ENCODE data around the gene TARBP1.
A peak's percentile ranks its signal among the peaks of the same experiment; 100 is the strongest.
"Not testable (repeated sequence)": the region's sequence is repeated elsewhere in the genome, so short reads cannot be mapped to it uniquely, and the experiment has no call there.

TARBP1 gene

GRCh38 chr1:234379591-234380109, 99.3 kb downstream of the TARBP1 start:
- not testable (repeated sequence) for H3K9me3 ChIP-seq (ENCODE audit: control insufficient read depth in 5 of 5, low read length in 5 of 5); H3K27me3 ChIP-seq (ENCODE audit: control insufficient read depth in 5 of 5, insufficient read depth in 4 of 5, low read length in 5 of 5); H3K4me3 ChIP-seq (ENCODE audit: low read depth in 1 of 5, low read length in 5 of 5); H3K27ac ChIP-seq (ENCODE audit: low read depth, low read length); H3K4me1 ChIP-seq (ENCODE audit: control insufficient read depth in 5 of 5, insufficient read depth in 5 of 5, low read length in 5 of 5); H3K9ac ChIP-seq (ENCODE audit: low read length in 5 of 5)
- H3K36me3 ChIP-seq (ENCODE audit: control insufficient read depth in 5 of 5, insufficient read depth in 5 of 5, low read length in 5 of 5) = peaks cover 23 to 54% (median 30%) of the 10 kb centered on the region in 5 donors

DNA sequence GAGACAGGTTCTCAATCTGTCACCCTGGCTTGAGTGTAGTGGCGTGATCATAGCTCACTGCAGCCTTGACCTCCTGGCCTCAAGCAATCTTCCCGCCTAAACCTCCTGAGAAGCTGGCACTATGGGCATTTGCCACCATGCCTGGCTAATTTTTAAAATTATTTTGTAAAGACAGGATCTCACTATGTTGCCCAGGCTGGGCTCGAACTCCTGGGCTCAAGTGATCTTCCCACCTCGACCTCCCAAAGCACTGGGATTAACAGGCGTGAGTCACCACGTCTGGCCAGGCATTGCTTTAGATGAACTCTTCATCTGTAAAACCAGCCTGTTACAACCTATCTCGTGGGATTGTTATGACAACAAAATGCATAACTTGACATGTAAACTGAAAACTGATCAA, 103.3 kb downstream of the TARBP1 start:
- H3K9me3 ChIP-seq (ENCODE audit: control insufficient read depth in 5 of 5, low read length in 5 of 5) = no peaks in the 10 kb centered on the region
- H3K9ac ChIP-seq (ENCODE audit: low read length in 5 of 5) = no peak overlapping the region
- peaks cover 12 to 40% (median 30%) of the 10 kb centered on the region in 5 donors for H3K36me3 ChIP-seq (ENCODE audit: control insufficient read depth in 5 of 5, insufficient read depth in 5 of 5, low read length in 5 of 5)
- peaks cover 0 to 23% (median 19%) of the 10 kb centered on the region in 5 donors for H3K4me1 ChIP-seq (ENCODE audit: control insufficient read depth in 5 of 5, insufficient read depth in 5 of 5, low read length in 5 of 5)
- no peak overlapping the region for H3K4me3 ChIP-seq (ENCODE audit: low read depth in 1 of 5, low read length in 5 of 5)
- H3K27me3 ChIP-seq (ENCODE audit: control insufficient read depth in 5 of 5, insufficient read depth in 4 of 5, low read length in 5 of 5) = no peaks in the 10 kb centered on the region
- H3K27ac ChIP-seq (ENCODE audit: low read depth, low read length) = no peak overlapping the region

DNA sequence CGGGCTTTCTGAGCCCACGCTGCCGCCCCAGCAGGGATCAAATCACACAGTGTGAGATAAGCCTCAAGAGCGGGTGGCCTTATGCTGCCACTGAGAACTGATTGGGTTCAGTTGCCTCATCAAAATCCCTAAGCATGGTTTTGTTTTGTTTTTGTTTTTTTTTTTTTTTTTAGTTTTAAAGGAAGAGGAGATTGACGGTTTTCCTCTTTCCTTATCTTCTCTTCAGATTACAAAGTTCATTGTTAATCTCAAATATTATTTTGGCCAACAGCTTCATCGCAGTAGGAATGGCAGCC, 105.1 kb downstream of the TARBP1 start:
- no peaks in the 10 kb centered on the region for H3K9me3 ChIP-seq (ENCODE audit: control insufficient read depth in 5 of 5, low read length in 5 of 5)
- H3K27ac ChIP-seq (ENCODE audit: low read depth, low read length) = peak overlapping the region; percentile 94
- H3K9ac ChIP-seq (ENCODE audit: low read length in 5 of 5) = peak overlapping the region; percentile 92 to 99 (median 97)
- H3K4me3 ChIP-seq (ENCODE audit: low read depth in 1 of 5, low read length in 5 of 5) = peak overlapping the region; percentile 88 to 100 (median 98)
- H3K36me3 ChIP-seq (ENCODE audit: control insufficient read depth in 5 of 5, insufficient read depth in 5 of 5, low read length in 5 of 5) = peaks cover 3 to 25% (median 22%) of the 10 kb centered on the region in 5 donors
- peaks cover 0 to 23% (median 19%) of the 10 kb centered on the region in 5 donors for H3K4me1 ChIP-seq (ENCODE audit: control insufficient read depth in 5 of 5, insufficient read depth in 5 of 5, low read length in 5 of 5)
- H3K27me3 ChIP-seq (ENCODE audit: control insufficient read depth in 5 of 5, insufficient read depth in 4 of 5, low read length in 5 of 5) = peaks cover 0 to under 1% (median 0%) of the 10 kb centered on the region in 5 donors

DNA sequence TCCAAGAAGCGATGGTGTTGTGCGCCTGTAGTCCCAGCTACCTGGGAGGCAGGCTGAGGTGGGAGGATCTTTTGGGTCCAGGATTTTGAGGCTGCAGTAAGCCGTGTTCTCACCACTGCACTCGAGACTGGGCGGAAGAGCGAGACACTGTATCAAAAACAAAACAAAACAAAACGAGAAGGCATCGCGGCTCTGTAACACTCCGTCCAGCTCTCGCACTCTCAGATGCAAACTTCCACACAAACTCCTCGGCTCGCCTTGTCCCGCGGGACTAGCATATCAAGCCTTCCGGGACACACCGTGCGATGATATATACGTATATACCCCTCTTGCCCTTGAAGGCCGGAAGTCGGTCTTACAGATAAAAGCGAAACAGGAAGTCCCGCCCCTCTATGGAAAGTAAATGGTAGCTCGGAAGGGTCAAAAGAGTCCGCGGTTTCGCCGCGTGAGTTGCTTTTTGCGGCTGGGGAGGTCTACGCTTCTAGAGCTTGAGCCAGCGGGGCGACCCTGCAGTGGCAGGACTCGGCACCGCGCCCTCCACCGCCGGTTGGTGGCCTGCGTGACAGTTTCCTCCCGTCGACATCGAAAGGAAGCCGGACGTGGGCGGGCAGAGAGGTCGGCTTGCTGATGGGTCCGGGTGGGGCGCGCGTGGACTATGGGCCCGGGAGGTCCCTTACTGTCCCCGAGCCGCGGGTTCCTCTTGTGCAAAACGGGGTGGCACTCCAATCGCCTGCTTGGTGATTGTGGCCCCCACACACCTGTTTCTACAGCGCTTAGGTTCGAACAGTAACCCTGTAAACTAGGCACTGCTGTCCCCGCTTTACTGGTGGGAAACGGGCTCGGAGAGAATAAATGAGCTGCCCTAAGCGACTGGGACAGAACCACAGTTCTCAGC, 105.7 kb downstream of the TARBP1 start, which contains the start of gene COA6:
COA6 (plus strand) TSS at position 393 of the 895 bp plus-strand sequence; CDS start at position 404, 11 bp downstream.
- Histone ChIP-seq H3K9ac (ENCODE audit: low read length in 5 of 5) (peak within 1 kb of the TSS; percentile 92 to 99 (median 97)), H3K36me3 (ENCODE audit: control insufficient read depth in 5 of 5, insufficient read depth in 5 of 5, low read length in 5 of 5) (peaks cover 3 to 25% (median 21%) of the 10 kb centered on the region in 5 donors), H3K4me3 (ENCODE audit: low read depth in 1 of 5, low read length in 5 of 5) (peak within 1 kb of the TSS; percentile 90 to 100 (median 98)), H3K27ac (ENCODE audit: low read depth, low read length) (peak within 1 kb of the TSS; percentile 94), H3K4me1 (ENCODE audit: control insufficient read depth in 5 of 5, insufficient read depth in 5 of 5, low read length in 5 of 5) (peaks cover 0 to 23% (median 19%) of the 10 kb centered on the region in 5 donors), H3K27me3 (ENCODE audit: control insufficient read depth in 5 of 5, insufficient read depth in 4 of 5, low read length in 5 of 5) (peaks cover 0 to 5% (median 0%) of the 10 kb centered on the region in 5 donors), H3K9me3 (ENCODE audit: control insufficient read depth in 5 of 5, low read length in 5 of 5) (no peaks in the 10 kb centered on the region)

- H3K27ac ChIP-seq (ENCODE audit: low read depth, low read length) = no peak overlapping the region
These were observed 106.8 kb downstream of the TARBP1 start for GRCh38 chr1:234372011-234372757.

DNA sequence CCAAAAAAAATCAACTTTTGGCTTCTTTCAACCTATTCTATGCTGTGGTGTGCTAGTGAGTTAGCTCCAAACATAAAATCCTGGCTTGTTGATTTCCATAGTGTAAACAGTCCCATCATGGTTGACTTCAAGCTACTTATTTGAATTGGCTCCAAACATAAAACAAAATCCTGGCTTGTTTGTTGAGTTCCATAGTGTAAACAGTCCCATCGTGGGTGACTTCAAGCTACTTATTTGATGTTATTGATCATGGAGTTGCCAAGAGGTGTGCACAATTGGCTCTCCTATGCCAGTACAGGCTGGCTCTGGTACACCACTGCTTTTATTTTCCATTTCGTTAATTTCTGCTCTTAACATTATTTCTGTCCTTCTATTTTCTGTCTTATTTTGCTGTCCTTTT, 107.6 kb downstream of the TARBP1 start:
- H3K4me1 ChIP-seq (ENCODE audit: control insufficient read depth in 5 of 5, insufficient read depth in 5 of 5, low read length in 5 of 5) = peaks cover 0 to 23% (median 19%) of the 10 kb centered on the region in 5 donors
- peaks cover 0 to 5% (median 0%) of the 10 kb centered on the region in 5 donors for H3K27me3 ChIP-seq (ENCODE audit: control insufficient read depth in 5 of 5, insufficient read depth in 4 of 5, low read length in 5 of 5)
- H3K9ac ChIP-seq (ENCODE audit: low read length in 5 of 5) = no peak overlapping the region
- no peak overlapping the region for H3K27ac ChIP-seq (ENCODE audit: low read depth, low read length)
- H3K36me3 ChIP-seq (ENCODE audit: control insufficient read depth in 5 of 5, insufficient read depth in 5 of 5, low read length in 5 of 5) = peaks cover 2 to 8% (median 7%) of the 10 kb centered on the region in 5 donors
- no peaks in the 10 kb centered on the region for H3K9me3 ChIP-seq (ENCODE audit: control insufficient read depth in 5 of 5, low read length in 5 of 5)
- no peak overlapping the region for H3K4me3 ChIP-seq (ENCODE audit: low read depth in 1 of 5, low read length in 5 of 5)

More at GRCh38 chr1:234372011-234372757, 106.8 kb downstream of the TARBP1 start:
- peaks cover 0 to 23% (median 19%) of the 10 kb centered on the region in 5 donors for H3K4me1 ChIP-seq (ENCODE audit: control insufficient read depth in 5 of 5, insufficient read depth in 5 of 5, low read length in 5 of 5)
- H3K4me3 ChIP-seq (ENCODE audit: low read depth in 1 of 5, low read length in 5 of 5) = peak overlapping the region; percentile 90 to 100 (median 98)
- peaks cover 3 to 14% (median 12%) of the 10 kb centered on the region in 5 donors for H3K36me3 ChIP-seq (ENCODE audit: control insufficient read depth in 5 of 5, insufficient read depth in 5 of 5, low read length in 5 of 5)
- peak overlapping the region in 3 of 5 donors; percentile 92 to 99 (median 97) for H3K9ac ChIP-seq (ENCODE audit: low read length in 5 of 5)
- no peaks in the 10 kb centered on the region for H3K9me3 ChIP-seq (ENCODE audit: control insufficient read depth in 5 of 5, low read length in 5 of 5)
- H3K27me3 ChIP-seq (ENCODE audit: control insufficient read depth in 5 of 5, insufficient read depth in 4 of 5, low read length in 5 of 5) = peaks cover 0 to 5% (median 0%) of the 10 kb centered on the region in 5 donors

DNA sequence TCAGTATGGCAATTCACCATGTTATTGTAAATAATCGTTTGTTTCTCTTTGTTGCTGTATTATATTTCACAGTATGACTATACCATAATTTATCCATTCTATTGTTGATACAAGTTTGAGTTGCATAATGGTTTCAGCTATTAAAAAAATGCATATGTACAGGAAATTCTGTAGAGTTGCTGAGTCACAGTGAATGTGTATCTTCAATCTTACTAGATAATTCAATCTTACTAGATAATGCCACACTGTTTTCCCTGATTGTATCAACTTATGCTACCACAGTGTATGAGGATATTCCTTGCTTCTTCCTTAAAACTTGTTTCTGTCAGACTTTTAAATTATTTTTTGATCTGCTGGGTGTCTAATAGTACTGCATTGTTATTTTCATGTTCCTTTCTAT, 109.2 kb downstream of the TARBP1 start:
- Histone ChIP-seq H3K4me3 (ENCODE audit: low read depth in 1 of 5, low read length in 5 of 5) (no peak overlapping the region), H3K9ac (ENCODE audit: low read length in 5 of 5) (no peak overlapping the region), H3K9me3 (ENCODE audit: control insufficient read depth in 5 of 5, low read length in 5 of 5) (no peaks in the 10 kb centered on the region), H3K27me3 (ENCODE audit: control insufficient read depth in 5 of 5, insufficient read depth in 4 of 5, low read length in 5 of 5) (peaks cover 0 to 5% (median 2%) of the 10 kb centered on the region in 5 donors), H3K27ac (ENCODE audit: low read depth, low read length) (no peak overlapping the region), H3K36me3 (ENCODE audit: control insufficient read depth in 5 of 5, insufficient read depth in 5 of 5, low read length in 5 of 5) (no peaks in the 10 kb centered on the region), H3K4me1 (ENCODE audit: control insufficient read depth in 5 of 5, insufficient read depth in 5 of 5, low read length in 5 of 5) (peaks cover 0 to 19% (median 14%) of the 10 kb centered on the region in 5 donors)

DNA sequence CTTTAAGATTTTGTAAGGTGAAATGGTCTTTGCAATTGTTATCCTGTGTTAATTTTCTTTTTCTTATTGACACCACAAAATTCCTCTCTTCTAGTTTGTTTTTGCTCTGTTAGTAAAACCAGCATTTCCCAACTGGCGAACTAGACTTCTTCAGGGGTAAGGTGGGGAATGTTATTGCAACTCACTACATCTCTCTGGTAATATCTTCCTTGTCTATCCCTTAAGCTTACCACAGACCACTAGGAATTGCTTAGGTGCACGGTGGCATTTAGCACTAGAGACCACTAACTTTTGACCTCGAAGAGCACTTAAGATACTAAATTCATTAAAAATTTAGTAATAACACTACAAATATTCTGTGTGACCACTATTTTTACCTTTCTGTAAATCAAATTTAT, 109.9 kb downstream of the TARBP1 start:
- H3K9me3 ChIP-seq (ENCODE audit: control insufficient read depth in 5 of 5, low read length in 5 of 5) = no peaks in the 10 kb centered on the region
- H3K36me3 ChIP-seq (ENCODE audit: control insufficient read depth in 5 of 5, insufficient read depth in 5 of 5, low read length in 5 of 5) = no peaks in the 10 kb centered on the region
- H3K4me3 ChIP-seq (ENCODE audit: low read depth in 1 of 5, low read length in 5 of 5) = no peak overlapping the region
- H3K4me1 ChIP-seq (ENCODE audit: control insufficient read depth in 5 of 5, insufficient read depth in 5 of 5, low read length in 5 of 5) = peaks cover 0 to 11% (median 7%) of the 10 kb centered on the region in 5 donors
- H3K27me3 ChIP-seq (ENCODE audit: control insufficient read depth in 5 of 5, insufficient read depth in 4 of 5, low read length in 5 of 5) = peaks cover 0 to 5% (median 2%) of the 10 kb centered on the region in 5 donors
- no peak overlapping the region for H3K9ac ChIP-seq (ENCODE audit: low read length in 5 of 5)
- no peak overlapping the region for H3K27ac ChIP-seq (ENCODE audit: low read depth, low read length)

- H3K9ac ChIP-seq (ENCODE audit: low read length in 5 of 5) = no peak overlapping the region
- H3K27ac ChIP-seq (ENCODE audit: low read depth, low read length) = no peak overlapping the region
- H3K4me1 ChIP-seq (ENCODE audit: control insufficient read depth in 5 of 5, insufficient read depth in 5 of 5, low read length in 5 of 5) = peaks cover 0 to 8% (median 5%) of the 10 kb centered on the region in 5 donors
- no peaks in the 10 kb centered on the region for H3K9me3 ChIP-seq (ENCODE audit: control insufficient read depth in 5 of 5, low read length in 5 of 5)
- H3K27me3 ChIP-seq (ENCODE audit: control insufficient read depth in 5 of 5, insufficient read depth in 4 of 5, low read length in 5 of 5) = peaks cover 0 to 5% (median 2%) of the 10 kb centered on the region in 5 donors
- no peak overlapping the region for H3K4me3 ChIP-seq (ENCODE audit: low read depth in 1 of 5, low read length in 5 of 5)
- no peaks in the 10 kb centered on the region for H3K36me3 ChIP-seq (ENCODE audit: control insufficient read depth in 5 of 5, insufficient read depth in 5 of 5, low read length in 5 of 5)
These were observed 110.5 kb downstream of the TARBP1 start for GRCh38 chr1:234368320-234369032.
